MM.1S (cell line): Measurements from ENCODE around the gene GPER1.

ENCODE experiments used
- CTCF ChIP-seq: fragments of 300-600 bp; sonication (generic); IDR thresholded peaks from 2 replicates; pipeline ENCODE4 v1.5.1; 2016; ENCODE audit warnings: antibody characterized with exemption, low read length, mixed read lengths
- EZH2phosphoT487 ChIP-seq: fragments of 300-600 bp; sonication (generic); IDR thresholded peaks from 2 replicates; pipeline ENCODE4 v1.6.1; 2018; ENCODE audit warnings: antibody characterized with exemption, low read length

GRCh38 chr7:1124164-1124563, 36.3 kb downstream of the GPER1 start:
- TF ChIP-seq CTCF: no peak
- TF ChIP-seq EZH2phosphoT487: no peak
